ENCODE measurements around the gene COL23A1. TPM values are rescaled to one million over a fixed set of nuclear protein-coding genes. Genes with fewer than 3 reads are reported as not detected.

Gene COL23A1
- total RNA-seq, 1 experiment from 2014 or later, result 15.0 TPM

DNA sequence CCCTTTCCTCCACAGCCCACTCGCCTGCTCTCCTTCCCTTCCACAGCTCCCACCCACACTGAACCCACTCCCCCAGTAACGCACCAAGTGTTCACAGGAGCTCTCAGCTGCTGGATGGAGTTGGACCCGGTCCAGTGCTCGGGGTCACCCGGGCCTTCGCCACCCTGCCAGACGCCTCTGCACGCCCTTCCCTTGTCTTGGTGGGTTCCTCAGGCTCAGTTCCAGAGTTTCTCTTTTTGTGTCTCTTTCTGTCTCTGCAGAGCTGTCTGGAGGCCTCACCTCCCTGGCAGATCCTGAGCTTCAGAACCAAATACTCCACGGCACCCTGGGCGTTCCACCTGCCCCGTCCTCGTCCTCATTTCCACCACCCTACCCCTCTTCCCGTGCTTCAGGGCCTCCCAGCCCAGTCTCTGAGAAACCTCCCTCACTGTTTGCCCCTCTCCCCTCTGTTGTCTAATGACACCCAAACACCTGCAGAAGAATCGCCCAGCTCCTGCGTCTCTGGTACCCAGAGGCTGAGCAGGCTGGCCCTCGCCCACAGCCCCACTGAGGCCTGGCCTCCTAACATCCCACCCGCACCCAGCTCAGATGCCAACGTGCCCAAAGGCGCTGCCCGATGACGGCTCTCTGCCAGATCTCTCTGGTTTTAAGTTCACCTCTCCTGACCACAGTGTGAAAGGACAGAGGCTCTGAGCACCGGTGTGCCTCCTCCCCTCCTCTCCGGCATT, 74.3 kb downstream of the COL23A1 start:
- TF ChIP-seq ZNF138 (CRISPR knock-in tag; conservative IDR thresholded peaks at IDR 0.05) (no peak), OVOL2 (CRISPR knock-in tag; IDR thresholded peaks at IDR 0.05; ENCODE audit: borderline replicate concordance) (no peak)
- Mint-ChIP-seq H3K9me3 (peaks cover 27% of the 10 kb centered on the region), H3K27ac (no peak overlapping the region), H3K4me3 (no peak overlapping the region), H3K4me1 (no peaks in the 10 kb centered on the region), H3K27me3 (ENCODE audit: low read depth) (no peaks in the 10 kb centered on the region), H3K36me3 (peaks cover 17% of the 10 kb centered on the region)
- ChIA-PET CTCF (interaction anchor here (1.3 kb wide), 1 partner anchor 55 kb away, joined by 4 read pairs; no protein-coding TSS in a partner anchor), POLR2A (interaction anchor here (0.6 kb wide), 1 partner anchor 195 kb away, joined by 5 read pairs; no protein-coding TSS in a partner anchor)
- DNase-seq (ENCODE audit: low spot score) (no peak), ATAC-seq (no peak)

DNA sequence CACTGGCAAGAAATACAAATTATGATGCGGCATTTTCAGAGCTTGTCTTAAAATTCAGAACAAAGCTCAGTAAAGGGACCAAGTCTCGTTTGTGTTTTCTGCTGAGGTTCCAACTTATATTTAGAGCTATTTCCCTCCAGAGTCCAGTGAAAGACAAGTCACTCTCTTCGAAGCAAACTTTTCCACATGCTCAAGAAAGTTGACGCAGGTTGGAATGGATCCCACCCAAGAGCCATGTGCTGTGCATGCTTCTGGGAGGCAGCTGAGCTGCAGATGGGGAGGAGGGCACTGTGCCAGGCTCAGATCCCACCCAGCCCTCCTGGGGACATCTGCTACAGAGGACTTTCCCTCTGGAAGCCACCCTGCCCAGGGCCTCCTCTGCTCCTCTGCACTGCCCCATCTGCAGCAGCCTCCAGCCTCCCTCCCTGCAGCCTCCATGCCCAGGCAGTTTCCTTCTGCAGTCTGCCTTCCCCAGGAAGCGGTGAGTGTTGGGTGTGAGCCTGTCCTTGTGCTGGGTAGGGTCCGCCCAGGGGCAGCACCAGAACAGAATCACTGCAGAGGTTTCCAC, 75.3 kb downstream of the COL23A1 start:
- Mint-ChIP-seq H3K9me3 (peaks cover 19% of the 10 kb centered on the region), H3K36me3 (peaks cover 13% of the 10 kb centered on the region), H3K27me3 (ENCODE audit: low read depth) (no peaks in the 10 kb centered on the region), H3K27ac (no peak overlapping the region), H3K4me3 (no peak overlapping the region), H3K4me1 (no peaks in the 10 kb centered on the region)
- ATAC-seq (no peak), DNase-seq (ENCODE audit: low spot score) (no peak)
- ChIA-PET CTCF (interaction anchor here (1.3 kb wide), 1 partner anchor 54 kb away, joined by 4 read pairs; no protein-coding TSS in a partner anchor), POLR2A (interaction anchor here (0.6 kb wide), 1 partner anchor 194 kb away, joined by 5 read pairs; no protein-coding TSS in a partner anchor)
- TF ChIP-seq, protein P1, sequence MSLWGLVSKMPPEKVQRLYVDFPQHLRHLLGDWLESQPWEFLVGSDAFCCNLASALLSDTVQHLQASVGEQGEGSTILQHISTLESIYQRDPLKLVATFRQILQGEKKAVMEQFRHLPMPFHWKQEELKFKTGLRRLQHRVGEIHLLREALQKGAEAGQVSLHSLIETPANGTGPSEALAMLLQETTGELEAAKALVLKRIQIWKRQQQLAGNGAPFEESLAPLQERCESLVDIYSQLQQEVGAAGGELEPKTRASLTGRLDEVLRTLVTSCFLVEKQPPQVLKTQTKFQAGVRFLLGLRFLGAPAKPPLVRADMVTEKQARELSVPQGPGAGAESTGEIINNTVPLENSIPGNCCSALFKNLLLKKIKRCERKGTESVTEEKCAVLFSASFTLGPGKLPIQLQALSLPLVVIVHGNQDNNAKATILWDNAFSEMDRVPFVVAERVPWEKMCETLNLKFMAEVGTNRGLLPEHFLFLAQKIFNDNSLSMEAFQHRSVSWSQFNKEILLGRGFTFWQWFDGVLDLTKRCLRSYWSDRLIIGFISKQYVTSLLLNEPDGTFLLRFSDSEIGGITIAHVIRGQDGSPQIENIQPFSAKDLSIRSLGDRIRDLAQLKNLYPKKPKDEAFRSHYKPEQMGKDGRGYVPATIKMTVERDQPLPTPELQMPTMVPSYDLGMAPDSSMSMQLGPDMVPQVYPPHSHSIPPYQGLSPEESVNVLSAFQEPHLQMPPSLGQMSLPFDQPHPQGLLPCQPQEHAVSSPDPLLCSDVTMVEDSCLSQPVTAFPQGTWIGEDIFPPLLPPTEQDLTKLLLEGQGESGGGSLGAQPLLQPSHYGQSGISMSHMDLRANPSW (CRISPR knock-in tag; conservative IDR thresholded peaks at IDR 0.05; ENCODE audit: low read depth), result no peak
- 0 out of 2 replicates have a peak, but pooled peaks have one; percentile 23 for TF ChIP-seq ZNF121 (CRISPR knock-in tag; IDR thresholded peaks at IDR 0.05)

DNA sequence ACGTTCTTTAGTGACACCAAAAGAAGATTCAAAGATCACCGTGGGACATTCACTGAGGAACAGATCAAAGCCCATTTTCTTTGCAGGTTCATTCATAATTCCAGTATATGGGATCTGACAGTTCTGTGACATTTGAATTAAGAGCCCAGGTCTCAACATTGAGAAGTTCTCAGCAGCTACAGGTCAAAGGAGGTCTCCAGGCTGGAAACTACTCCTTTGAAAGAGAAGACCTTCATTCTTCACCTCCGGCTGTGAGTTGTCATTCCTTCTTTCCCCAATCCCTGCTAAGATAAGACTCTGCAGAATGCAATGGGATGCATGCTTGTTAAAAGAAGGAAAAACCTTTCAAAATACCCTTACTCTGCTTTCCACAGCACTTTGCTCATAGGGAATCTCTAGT, 79.0 kb downstream of the COL23A1 start:
- no peaks in the 10 kb centered on the region for H3K27me3 Mint-ChIP-seq (ENCODE audit: low read depth)
- H3K4me1 Mint-ChIP-seq, result no peaks in the 10 kb centered on the region
- CTCF ChIA-PET, result no interaction called here
- peaks cover 33% of the 10 kb centered on the region for H3K9me3 Mint-ChIP-seq
- H3K36me3 Mint-ChIP-seq, result peaks cover 21% of the 10 kb centered on the region
- DNase-seq (ENCODE audit: low spot score) (no peak), ATAC-seq (no peak)
- H3K27ac Mint-ChIP-seq, result no peak overlapping the region
- POLR2A ChIA-PET, result no interaction called here
- TF ChIP-seq, protein P2, sequence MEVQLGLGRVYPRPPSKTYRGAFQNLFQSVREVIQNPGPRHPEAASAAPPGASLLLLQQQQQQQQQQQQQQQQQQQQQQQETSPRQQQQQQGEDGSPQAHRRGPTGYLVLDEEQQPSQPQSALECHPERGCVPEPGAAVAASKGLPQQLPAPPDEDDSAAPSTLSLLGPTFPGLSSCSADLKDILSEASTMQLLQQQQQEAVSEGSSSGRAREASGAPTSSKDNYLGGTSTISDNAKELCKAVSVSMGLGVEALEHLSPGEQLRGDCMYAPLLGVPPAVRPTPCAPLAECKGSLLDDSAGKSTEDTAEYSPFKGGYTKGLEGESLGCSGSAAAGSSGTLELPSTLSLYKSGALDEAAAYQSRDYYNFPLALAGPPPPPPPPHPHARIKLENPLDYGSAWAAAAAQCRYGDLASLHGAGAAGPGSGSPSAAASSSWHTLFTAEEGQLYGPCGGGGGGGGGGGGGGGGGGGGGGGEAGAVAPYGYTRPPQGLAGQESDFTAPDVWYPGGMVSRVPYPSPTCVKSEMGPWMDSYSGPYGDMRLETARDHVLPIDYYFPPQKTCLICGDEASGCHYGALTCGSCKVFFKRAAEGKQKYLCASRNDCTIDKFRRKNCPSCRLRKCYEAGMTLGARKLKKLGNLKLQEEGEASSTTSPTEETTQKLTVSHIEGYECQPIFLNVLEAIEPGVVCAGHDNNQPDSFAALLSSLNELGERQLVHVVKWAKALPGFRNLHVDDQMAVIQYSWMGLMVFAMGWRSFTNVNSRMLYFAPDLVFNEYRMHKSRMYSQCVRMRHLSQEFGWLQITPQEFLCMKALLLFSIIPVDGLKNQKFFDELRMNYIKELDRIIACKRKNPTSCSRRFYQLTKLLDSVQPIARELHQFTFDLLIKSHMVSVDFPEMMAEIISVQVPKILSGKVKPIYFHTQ (CRISPR knock-in tag; IDR thresholded peaks at IDR 0.05), result no peak
- TF ChIP-seq, protein P3, sequence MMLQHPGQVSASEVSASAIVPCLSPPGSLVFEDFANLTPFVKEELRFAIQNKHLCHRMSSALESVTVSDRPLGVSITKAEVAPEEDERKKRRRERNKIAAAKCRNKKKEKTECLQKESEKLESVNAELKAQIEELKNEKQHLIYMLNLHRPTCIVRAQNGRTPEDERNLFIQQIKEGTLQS (CRISPR knock-in tag; conservative IDR thresholded peaks at IDR 0.05), result no peak
- TF ChIP-seq ATF1 (CRISPR knock-in tag; IDR thresholded peaks at IDR 0.05) (no peak), TEAD4 (CRISPR knock-in tag; IDR thresholded peaks at IDR 0.05) (no peak), GABPB1 (CRISPR knock-in tag; IDR thresholded peaks at IDR 0.05) (no peak), NFE2L1 (CRISPR knock-in tag; IDR thresholded peaks at IDR 0.05) (no peak), ZNF121 (CRISPR knock-in tag; IDR thresholded peaks at IDR 0.05) (no peak), NR3C1 (CRISPR knock-in tag; conservative IDR thresholded peaks at IDR 0.05; ENCODE audit: low read depth) (no peak), HMGA2 (CRISPR knock-in tag; IDR thresholded peaks at IDR 0.05) (no peak), PRRX2 (CRISPR knock-in tag; IDR thresholded peaks at IDR 0.05) (no peak), ZNF232 (CRISPR knock-in tag; IDR thresholded peaks at IDR 0.05) (no peak)
- TF ChIP-seq, protein P4, sequence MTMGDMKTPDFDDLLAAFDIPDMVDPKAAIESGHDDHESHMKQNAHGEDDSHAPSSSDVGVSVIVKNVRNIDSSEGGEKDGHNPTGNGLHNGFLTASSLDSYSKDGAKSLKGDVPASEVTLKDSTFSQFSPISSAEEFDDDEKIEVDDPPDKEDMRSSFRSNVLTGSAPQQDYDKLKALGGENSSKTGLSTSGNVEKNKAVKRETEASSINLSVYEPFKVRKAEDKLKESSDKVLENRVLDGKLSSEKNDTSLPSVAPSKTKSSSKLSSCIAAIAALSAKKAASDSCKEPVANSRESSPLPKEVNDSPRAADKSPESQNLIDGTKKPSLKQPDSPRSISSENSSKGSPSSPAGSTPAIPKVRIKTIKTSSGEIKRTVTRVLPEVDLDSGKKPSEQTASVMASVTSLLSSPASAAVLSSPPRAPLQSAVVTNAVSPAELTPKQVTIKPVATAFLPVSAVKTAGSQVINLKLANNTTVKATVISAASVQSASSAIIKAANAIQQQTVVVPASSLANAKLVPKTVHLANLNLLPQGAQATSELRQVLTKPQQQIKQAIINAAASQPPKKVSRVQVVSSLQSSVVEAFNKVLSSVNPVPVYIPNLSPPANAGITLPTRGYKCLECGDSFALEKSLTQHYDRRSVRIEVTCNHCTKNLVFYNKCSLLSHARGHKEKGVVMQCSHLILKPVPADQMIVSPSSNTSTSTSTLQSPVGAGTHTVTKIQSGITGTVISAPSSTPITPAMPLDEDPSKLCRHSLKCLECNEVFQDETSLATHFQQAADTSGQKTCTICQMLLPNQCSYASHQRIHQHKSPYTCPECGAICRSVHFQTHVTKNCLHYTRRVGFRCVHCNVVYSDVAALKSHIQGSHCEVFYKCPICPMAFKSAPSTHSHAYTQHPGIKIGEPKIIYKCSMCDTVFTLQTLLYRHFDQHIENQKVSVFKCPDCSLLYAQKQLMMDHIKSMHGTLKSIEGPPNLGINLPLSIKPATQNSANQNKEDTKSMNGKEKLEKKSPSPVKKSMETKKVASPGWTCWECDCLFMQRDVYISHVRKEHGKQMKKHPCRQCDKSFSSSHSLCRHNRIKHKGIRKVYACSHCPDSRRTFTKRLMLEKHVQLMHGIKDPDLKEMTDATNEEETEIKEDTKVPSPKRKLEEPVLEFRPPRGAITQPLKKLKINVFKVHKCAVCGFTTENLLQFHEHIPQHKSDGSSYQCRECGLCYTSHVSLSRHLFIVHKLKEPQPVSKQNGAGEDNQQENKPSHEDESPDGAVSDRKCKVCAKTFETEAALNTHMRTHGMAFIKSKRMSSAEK (CRISPR knock-in tag; IDR thresholded peaks at IDR 0.05; ENCODE audit: borderline replicate concordance), result no peak
- TF ChIP-seq, protein P5, sequence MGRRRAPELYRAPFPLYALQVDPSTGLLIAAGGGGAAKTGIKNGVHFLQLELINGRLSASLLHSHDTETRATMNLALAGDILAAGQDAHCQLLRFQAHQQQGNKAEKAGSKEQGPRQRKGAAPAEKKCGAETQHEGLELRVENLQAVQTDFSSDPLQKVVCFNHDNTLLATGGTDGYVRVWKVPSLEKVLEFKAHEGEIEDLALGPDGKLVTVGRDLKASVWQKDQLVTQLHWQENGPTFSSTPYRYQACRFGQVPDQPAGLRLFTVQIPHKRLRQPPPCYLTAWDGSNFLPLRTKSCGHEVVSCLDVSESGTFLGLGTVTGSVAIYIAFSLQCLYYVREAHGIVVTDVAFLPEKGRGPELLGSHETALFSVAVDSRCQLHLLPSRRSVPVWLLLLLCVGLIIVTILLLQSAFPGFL (CRISPR knock-in tag; IDR thresholded peaks at IDR 0.05; ENCODE audit: borderline replicate concordance), result no peak
- H3K4me3 Mint-ChIP-seq, result no peak overlapping the region
